ENCODE data around the gene CEP120.

DNA sequence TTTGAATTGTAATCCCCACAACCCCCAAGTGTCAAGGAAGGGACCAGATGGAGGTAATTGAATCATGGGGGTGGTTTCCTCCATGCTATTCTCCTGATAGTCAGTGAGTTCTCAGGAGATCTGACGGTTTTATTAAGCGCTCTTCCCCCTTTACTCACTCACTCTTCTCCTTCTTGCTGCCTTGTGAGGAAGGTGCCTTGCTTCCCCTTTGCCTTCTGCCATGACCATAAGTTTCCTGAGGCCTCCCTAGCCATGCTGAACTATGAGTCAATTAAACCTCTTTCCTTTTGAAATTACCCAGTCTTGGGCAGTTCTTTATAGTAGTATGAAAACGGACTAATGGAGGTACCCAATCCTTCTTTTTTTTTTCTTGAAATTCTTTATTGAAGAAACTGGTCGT lies 2.2 kb upstream of the CEP120 start:
- TF ChIP-seq, protein P1, sequence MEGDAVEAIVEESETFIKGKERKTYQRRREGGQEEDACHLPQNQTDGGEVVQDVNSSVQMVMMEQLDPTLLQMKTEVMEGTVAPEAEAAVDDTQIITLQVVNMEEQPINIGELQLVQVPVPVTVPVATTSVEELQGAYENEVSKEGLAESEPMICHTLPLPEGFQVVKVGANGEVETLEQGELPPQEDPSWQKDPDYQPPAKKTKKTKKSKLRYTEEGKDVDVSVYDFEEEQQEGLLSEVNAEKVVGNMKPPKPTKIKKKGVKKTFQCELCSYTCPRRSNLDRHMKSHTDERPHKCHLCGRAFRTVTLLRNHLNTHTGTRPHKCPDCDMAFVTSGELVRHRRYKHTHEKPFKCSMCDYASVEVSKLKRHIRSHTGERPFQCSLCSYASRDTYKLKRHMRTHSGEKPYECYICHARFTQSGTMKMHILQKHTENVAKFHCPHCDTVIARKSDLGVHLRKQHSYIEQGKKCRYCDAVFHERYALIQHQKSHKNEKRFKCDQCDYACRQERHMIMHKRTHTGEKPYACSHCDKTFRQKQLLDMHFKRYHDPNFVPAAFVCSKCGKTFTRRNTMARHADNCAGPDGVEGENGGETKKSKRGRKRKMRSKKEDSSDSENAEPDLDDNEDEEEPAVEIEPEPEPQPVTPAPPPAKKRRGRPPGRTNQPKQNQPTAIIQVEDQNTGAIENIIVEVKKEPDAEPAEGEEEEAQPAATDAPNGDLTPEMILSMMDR (IDR thresholded peaks at IDR 0.05): no peak
- TF ChIP-seq POLR2A (IDR thresholded peaks at IDR 0.05) (no peak), EP300 (IDR thresholded peaks at IDR 0.05) (no peak)
